Ascending aorta (tissue), 2 donors: Measurements from ENCODE around the gene COG6. TPM values are rescaled to one million over a fixed set of nuclear protein-coding genes. Genes with fewer than 3 reads are reported as not detected.

Source experiments
- DNase-seq, 2 donors: peaks; one replicate each; pipeline ENCODE4 v3.0.0-alpha.2; 2019; ENCODE audit warnings: low spot score in 2 of 2
- H3K27ac ChIP-seq, 2 donors: fragments of 200-600 bp; sonication (generic); one replicate each; pipeline ENCODE4 v1.5.1; 2016 to 2017; ENCODE audit warnings: mild to moderate bottlenecking in 1 of 2
- H3K27me3 ChIP-seq: fragments of 200-600 bp; sonication (generic); one replicate; pipeline ENCODE4 v1.5.1; 2017
- H3K36me3 ChIP-seq, 2 donors: fragments of 200-600 bp; sonication (generic); one replicate each; pipeline ENCODE4 v1.5.1; 2016
- H3K4me1 ChIP-seq, 2 donors: fragments of 200-600 bp; sonication (generic); one replicate each; pipeline ENCODE4 v1.5.1; 2016 to 2017; ENCODE audit warnings: mild to moderate bottlenecking in 1 of 2
- H3K4me3 ChIP-seq, 2 donors: fragments of 200-600 bp; sonication (generic); one replicate each; pipeline ENCODE4 v1.5.1; 2016 to 2017; ENCODE audit warnings: mild to moderate bottlenecking in 1 of 2
- H3K9me3 ChIP-seq, 2 donors: fragments of 200-600 bp; sonication (generic); one replicate each; pipeline ENCODE4 v1.5.1; 2016
- CTCF ChIP-seq, 3 experiments: fragments of 200-600 bp in 2 of 3; fragments of 450-650 bp in 1 of 3; sonication (generic) in 2 of 3; IDR thresholded peaks; one replicate each; pipeline ENCODE4 v1.5.1; 2016 to 2019; ENCODE audit warnings: antibody characterized with exemption in 3 of 3, mild to moderate bottlenecking in 1 of 3, moderate library complexity in 1 of 3
- intact Hi-C: fragments of 100-400 bp; cut with DNase I; formaldehyde crosslinking; loops from one replicate; pipeline ENCODE4 v1.15.1; 2023
- total RNA-seq: library from RNA; depleted of rRNA; stranded (reverse); fragments of >200 nt; gene quantifications from one replicate; pipeline ENCODE4 v1.1.0, GENCODE V29; 2016

COG6 gene
- total RNA-seq, 1 donor from 2014 or later = 8.6 TPM

DNA sequence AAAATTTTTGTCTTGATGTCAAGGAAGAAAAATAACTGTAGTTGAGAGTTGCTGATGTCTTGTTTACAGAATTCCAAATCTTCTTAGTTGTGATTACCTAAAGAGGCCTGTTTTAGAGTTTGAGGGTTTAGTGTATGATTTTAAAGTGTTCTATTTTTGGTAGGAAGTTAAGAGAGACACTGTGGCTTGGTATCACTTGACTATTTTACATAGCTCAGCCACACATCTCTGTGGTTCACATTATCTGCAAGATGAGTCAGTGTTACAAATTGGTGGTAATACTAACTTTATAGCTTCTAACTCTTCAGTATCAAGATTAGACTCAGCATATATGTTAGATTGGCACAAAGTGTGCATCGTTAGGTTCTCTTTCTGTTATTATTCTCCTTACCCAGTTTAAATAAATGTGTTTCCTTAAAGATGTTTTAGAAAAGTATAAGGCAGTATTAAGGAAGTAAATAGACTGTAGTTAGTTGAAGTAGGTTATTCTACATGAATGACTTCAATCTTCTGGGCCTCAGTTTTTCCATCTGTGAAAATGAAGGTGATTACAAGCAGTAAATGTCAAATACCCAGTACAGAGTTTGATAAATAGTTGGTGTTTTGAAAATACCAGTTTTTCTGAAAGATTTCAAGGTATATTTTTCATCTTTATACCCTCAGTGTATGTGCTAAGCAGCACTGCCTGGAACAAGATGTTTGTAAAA is 33.4 kb downstream of the COG6 start:
- Histone ChIP-seq H3K4me3 (no peak overlapping the region), H3K27ac (no peak overlapping the region), H3K9me3 (no peaks in the 10 kb centered on the region), H3K4me1 (no peaks in the 10 kb centered on the region), H3K36me3 (peaks cover 0 to 14% of the 10 kb centered on the region in 2 donors), H3K27me3 (no peaks in the 10 kb centered on the region)
- DNase-seq = no peak
- no peak for TF ChIP-seq CTCF (IDR thresholded peaks at IDR 0.05)
- intact Hi-C loops = no loop called here

- Histone ChIP-seq H3K9me3 (no peaks in the 10 kb centered on the region), H3K4me3 (no peak overlapping the region), H3K27ac (no peak overlapping the region), H3K4me1 (no peaks in the 10 kb centered on the region), H3K36me3 (peaks cover 0 to 14% of the 10 kb centered on the region in 2 donors), H3K27me3 (no peaks in the 10 kb centered on the region)
- TF ChIP-seq CTCF (IDR thresholded peaks at IDR 0.05) = no peak
- intact Hi-C loops = no loop called here
- no peak for DNase-seq
Observed at GRCh38 chr13:39692660-39693438, 37.4 kb downstream of the COG6 start.

DNA sequence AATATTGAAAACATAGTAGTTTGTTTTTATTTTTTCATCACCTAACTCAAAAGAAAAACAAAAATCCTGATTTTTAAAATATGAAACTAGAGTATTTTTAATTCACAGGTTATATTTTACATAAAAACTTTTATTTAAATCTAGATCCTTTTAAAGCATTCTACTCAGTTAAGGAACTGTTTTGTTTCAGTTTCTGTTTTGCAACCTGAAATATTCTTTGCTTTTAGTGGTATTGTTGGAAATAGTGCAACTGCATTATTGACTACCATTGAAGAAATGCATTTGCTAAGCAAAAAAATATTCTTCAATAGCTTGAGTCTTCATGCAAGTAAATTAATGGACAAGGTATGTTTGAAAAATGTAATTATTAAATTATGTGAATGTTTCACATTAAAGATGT is 43.8 kb downstream of the COG6 start:
- intact Hi-C loops = no loop called here
- no peaks in the 10 kb centered on the region for H3K4me1 ChIP-seq
- H3K36me3 ChIP-seq = peaks cover 0 to 11% of the 10 kb centered on the region in 2 donors
- H3K4me3 ChIP-seq = no peak overlapping the region
- TF ChIP-seq CTCF (IDR thresholded peaks at IDR 0.05) = no peak
- H3K27ac ChIP-seq = no peak overlapping the region
- no peaks in the 10 kb centered on the region for H3K9me3 ChIP-seq
- H3K27me3 ChIP-seq = no peaks in the 10 kb centered on the region
- no peak for DNase-seq

- Histone ChIP-seq H3K27ac (no peak overlapping the region), H3K36me3 (peaks cover 6 to 11% of the 10 kb centered on the region in 2 donors), H3K9me3 (peaks cover 0 to 4% of the 10 kb centered on the region in 2 donors), H3K4me1 (no peaks in the 10 kb centered on the region), H3K4me3 (no peak overlapping the region), H3K27me3 (no peaks in the 10 kb centered on the region)
- intact Hi-C loops = no loop called here
- no peak for DNase-seq
- TF ChIP-seq CTCF (IDR thresholded peaks at IDR 0.05) = no peak
Observed at GRCh38 chr13:39712626-39713025, 57.2 kb downstream of the COG6 start.

GRCh38 chr13:39729156-39729555 is 73.7 kb downstream of the COG6 start:
- Histone ChIP-seq H3K27ac (no peak overlapping the region), H3K9me3 (no peaks in the 10 kb centered on the region), H3K27me3 (no peaks in the 10 kb centered on the region), H3K36me3 (peaks cover 10 to 49% of the 10 kb centered on the region in 2 donors), H3K4me1 (no peaks in the 10 kb centered on the region), H3K4me3 (no peak overlapping the region)
- no peak for TF ChIP-seq CTCF (IDR thresholded peaks at IDR 0.05)
- intact Hi-C loops = no loop called here
- no peak for DNase-seq
